Loucy (cell line): ENCODE measurements around the gene FRMD4A.

Experiments used
- H2AFZ ChIP-seq: fragments of 200-600 bp; sonication (generic); 2 replicates; pipeline ENCODE4 v1.6.0; 2016; ENCODE audit warnings: antibody characterized with exemption, mild to moderate bottlenecking, low read length, moderate library complexity
- H3F3A ChIP-seq: fragments of 200-600 bp; 2 replicates; pipeline ENCODE4 v1.6.0; 2016; ENCODE audit warnings: antibody characterized with exemption, low read depth, mild to moderate bottlenecking
- H3K27me3 ChIP-seq: fragments of 200-600 bp; sonication (generic); 2 replicates; pipeline ENCODE4 v1.6.1; 2014; ENCODE audit warnings: low read length, mild to moderate bottlenecking; ENCODE audit not compliant: insufficient read depth, poor library complexity, severe bottlenecking
- H3K36me3 ChIP-seq: fragments of 200-600 bp; sonication (generic); 2 replicates; pipeline ENCODE4 v1.6.1; 2016; ENCODE audit warnings: low read length; ENCODE audit not compliant: insufficient read depth
- H3K4me1 ChIP-seq: fragments of 200-600 bp; sonication (generic); 2 replicates; pipeline ENCODE4 v1.5.1; 2014; ENCODE audit warnings: low read length, mild to moderate bottlenecking; ENCODE audit not compliant: insufficient read depth, poor library complexity, severe bottlenecking
- H3K4me2 ChIP-seq: fragments of 200-600 bp; sonication (generic); 2 replicates; pipeline ENCODE4 v1.6.0; 2014; ENCODE audit warnings: antibody characterized with exemption, low read length, low read depth, mild to moderate bottlenecking; ENCODE audit not compliant: poor library complexity, severe bottlenecking
- H3K4me3 ChIP-seq: fragments of 200-600 bp; sonication (generic); 2 replicates; pipeline ENCODE4 v1.5.1; 2014; ENCODE audit warnings: low read length, mild to moderate bottlenecking, mixed read lengths; ENCODE audit not compliant: poor library complexity, severe bottlenecking
- H3K79me2 ChIP-seq: fragments of 200-600 bp; sonication (generic); 2 replicates; pipeline ENCODE4 v1.6.1; 2014; ENCODE audit warnings: low read length; ENCODE audit not compliant: insufficient read depth
- H3K9ac ChIP-seq: fragments of 200-600 bp; sonication (generic); 2 replicates; pipeline ENCODE4 v1.6.0; 2014; ENCODE audit warnings: mild to moderate bottlenecking, low read depth, low read length, moderate library complexity; ENCODE audit not compliant: poor library complexity, severe bottlenecking
- H3K9me2 ChIP-seq: fragments of 200-600 bp; sonication (generic); replicated peaks from 2 replicates; pipeline ENCODE4 v1.6.1; 2016; ENCODE audit warnings: low read depth, low read length, mixed read lengths
- H3K9me3 ChIP-seq: fragments of 200-600 bp; sonication (generic); 2 replicates; pipeline ENCODE4 v1.6.1; 2014; ENCODE audit warnings: mild to moderate bottlenecking, antibody characterized with exemption, low read length, low read depth; ENCODE audit not compliant: insufficient read depth
- H4K20me1 ChIP-seq: fragments of 200-600 bp; sonication (generic); 2 replicates; pipeline ENCODE4 v1.6.0; 2014; ENCODE audit warnings: antibody characterized with exemption, low read length, mild to moderate bottlenecking; ENCODE audit not compliant: insufficient read depth, poor library complexity, severe bottlenecking
- EZH2phosphoT487 ChIP-seq: fragments of 200-600 bp; IDR thresholded peaks from 2 replicates; pipeline ENCODE4 v1.6.1; 2018; ENCODE audit warnings: antibody characterized with exemption, mild to moderate bottlenecking, moderate library complexity, borderline replicate concordance
- TF ChIP-seq, protein P1 (sequence below): fragments of 200-600 bp; sonication (generic); conservative IDR thresholded peaks from 2 replicates; pipeline ENCODE4 v1.5.1; 2014; ENCODE audit warnings: mild to moderate bottlenecking, antibody characterized with exemption, low read length

Gene FRMD4A

DNA sequence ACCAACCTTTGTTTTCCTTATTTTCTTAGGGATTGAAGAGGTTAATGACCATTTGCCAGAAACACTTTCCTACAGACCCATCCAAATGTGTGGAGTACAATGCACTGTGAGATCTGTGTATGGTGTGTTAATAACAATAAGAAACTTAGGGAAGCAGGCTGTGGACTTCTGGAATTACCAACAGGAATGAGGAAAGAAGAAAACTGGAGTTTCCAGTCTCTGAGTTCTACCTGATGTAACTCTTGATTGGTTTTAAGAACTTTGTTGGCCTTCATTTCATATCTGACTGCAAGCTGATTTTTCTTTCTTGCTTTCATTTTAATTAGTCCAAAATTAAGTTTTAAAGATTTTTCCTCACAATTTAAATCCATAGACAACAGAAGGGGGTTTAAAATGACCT, 700.5 kb downstream of the FRMD4A start:
- H3K27me3 ChIP-seq = no peaks in the 10 kb centered on the region
- H3K79me2 ChIP-seq = no peaks in the 10 kb centered on the region
- no peaks in the 10 kb centered on the region for H3K9me3 ChIP-seq
- no peak overlapping the region for H3K9ac ChIP-seq
- H2AFZ ChIP-seq = no peak overlapping the region
- H3K4me1 ChIP-seq = no peaks in the 10 kb centered on the region
- H3K4me2 ChIP-seq = no peak overlapping the region
- no peak overlapping the region for H3K4me3 ChIP-seq
- no peaks in the 10 kb centered on the region for H4K20me1 ChIP-seq
- TF ChIP-seq EZH2phosphoT487 = no peak
- TF ChIP-seq, protein P1, sequence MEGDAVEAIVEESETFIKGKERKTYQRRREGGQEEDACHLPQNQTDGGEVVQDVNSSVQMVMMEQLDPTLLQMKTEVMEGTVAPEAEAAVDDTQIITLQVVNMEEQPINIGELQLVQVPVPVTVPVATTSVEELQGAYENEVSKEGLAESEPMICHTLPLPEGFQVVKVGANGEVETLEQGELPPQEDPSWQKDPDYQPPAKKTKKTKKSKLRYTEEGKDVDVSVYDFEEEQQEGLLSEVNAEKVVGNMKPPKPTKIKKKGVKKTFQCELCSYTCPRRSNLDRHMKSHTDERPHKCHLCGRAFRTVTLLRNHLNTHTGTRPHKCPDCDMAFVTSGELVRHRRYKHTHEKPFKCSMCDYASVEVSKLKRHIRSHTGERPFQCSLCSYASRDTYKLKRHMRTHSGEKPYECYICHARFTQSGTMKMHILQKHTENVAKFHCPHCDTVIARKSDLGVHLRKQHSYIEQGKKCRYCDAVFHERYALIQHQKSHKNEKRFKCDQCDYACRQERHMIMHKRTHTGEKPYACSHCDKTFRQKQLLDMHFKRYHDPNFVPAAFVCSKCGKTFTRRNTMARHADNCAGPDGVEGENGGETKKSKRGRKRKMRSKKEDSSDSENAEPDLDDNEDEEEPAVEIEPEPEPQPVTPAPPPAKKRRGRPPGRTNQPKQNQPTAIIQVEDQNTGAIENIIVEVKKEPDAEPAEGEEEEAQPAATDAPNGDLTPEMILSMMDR = no peak
- H3K9me2 ChIP-seq = no peaks in the 10 kb centered on the region
- no peaks in the 10 kb centered on the region for H3F3A ChIP-seq
- H3K36me3 ChIP-seq = peaks cover 28% of the 10 kb centered on the region; the same call in 1 of the 2 replicates

DNA sequence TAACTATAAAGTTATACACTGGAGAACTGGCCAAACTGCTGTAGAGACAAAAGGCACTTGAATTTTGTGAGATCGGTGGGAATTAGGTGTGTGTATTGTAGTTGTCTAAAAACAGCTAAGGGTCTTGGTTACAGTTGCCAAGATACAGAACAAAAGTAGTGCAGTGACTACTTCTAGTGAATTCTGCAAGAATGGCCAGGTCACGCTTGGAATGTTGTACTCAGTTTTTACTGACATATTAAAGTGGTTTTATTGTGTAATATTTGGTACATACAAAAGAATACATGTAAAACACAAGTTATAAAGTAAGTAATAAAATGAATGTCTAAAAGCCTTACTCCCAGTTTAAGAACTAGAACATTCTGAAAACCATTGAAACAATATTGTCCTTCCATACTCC, 701.6 kb downstream of the FRMD4A start:
- Histone ChIP-seq H3F3A (no peaks in the 10 kb centered on the region), H4K20me1 (no peaks in the 10 kb centered on the region), H3K4me3 (no peak overlapping the region), H3K4me2 (no peak overlapping the region), H3K27me3 (no peaks in the 10 kb centered on the region), H3K9me3 (no peaks in the 10 kb centered on the region), H2AFZ (no peak overlapping the region), H3K4me1 (no peaks in the 10 kb centered on the region), H3K9ac (no peak overlapping the region), H3K79me2 (no peaks in the 10 kb centered on the region), H3K36me3 (peaks cover 36% of the 10 kb centered on the region; the same call in 1 of the 2 replicates), H3K9me2 (no peaks in the 10 kb centered on the region)
- TF ChIP-seq, protein P1 = no peak
- TF ChIP-seq EZH2phosphoT487 = no peak

DNA sequence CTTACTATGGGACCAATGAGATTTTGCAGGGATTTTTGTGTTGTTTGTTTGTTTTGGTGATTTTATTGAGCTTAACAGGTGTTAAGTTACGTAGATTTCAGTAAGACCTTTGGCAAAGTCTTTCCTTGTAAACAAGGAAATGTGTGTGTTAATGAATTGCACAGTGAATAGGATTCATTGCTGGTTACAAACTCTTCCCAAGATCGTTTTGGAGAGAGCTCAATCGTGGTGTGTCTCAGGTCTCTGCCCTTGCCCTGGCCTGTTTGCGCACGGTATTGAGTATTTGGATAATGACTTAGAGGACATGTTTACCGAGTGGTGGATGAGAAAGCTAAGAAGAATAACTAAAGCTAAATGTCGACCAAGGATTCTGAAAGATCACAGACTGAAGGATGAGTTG, 702.1 kb downstream of the FRMD4A start:
- Histone ChIP-seq H3K4me3 (no peak overlapping the region), H3K79me2 (no peaks in the 10 kb centered on the region), H3K4me1 (no peaks in the 10 kb centered on the region), H3K9me2 (no peaks in the 10 kb centered on the region), H3K9me3 (no peaks in the 10 kb centered on the region), H3K9ac (no peak overlapping the region), H3K36me3 (peaks cover 36% of the 10 kb centered on the region; the same call in 1 of the 2 replicates), H3K4me2 (no peak overlapping the region), H3K27me3 (no peaks in the 10 kb centered on the region), H3F3A (no peaks in the 10 kb centered on the region), H2AFZ (no peak overlapping the region), H4K20me1 (no peaks in the 10 kb centered on the region)
- no peak for TF ChIP-seq EZH2phosphoT487
- TF ChIP-seq, protein P1 = no peak
